PC-9 (cell line): Measurements from ENCODE around the gene DNPEP. TPM values are rescaled to one million over a fixed set of nuclear protein-coding genes. Genes with fewer than 3 reads are reported as not detected.

Experiments
- BruUV-seq: library from RNA; stranded (reverse); fragments of 400-500 nt; replicated peaks from 2 replicates; lab custom pipeline; 2021; lab: Mats Ljungman, UMichigan
- CTCF ChIA-PET: fragments of 300-600 bp; sonication (Branson Sonifier 250); formaldehyde crosslinking; loops from one replicate; lab custom pipeline; 2022; ENCODE audit warnings: antibody characterized with exemption; lab: Charles Lee
- POLR2A ChIA-PET: fragments of 300-600 bp; sonication (Branson Sonifier 250); formaldehyde crosslinking; loops from one replicate; lab custom pipeline; 2022; ENCODE audit warnings: antibody characterized with exemption; ENCODE audit not compliant: unreplicated experiment; lab: Charles Lee
- DNase-seq, 2 experiments: peaks; one replicate each; pipeline versions ENCODE4 v3.0.0 to v3.0.0-alpha.2; 2015 to 2022; ENCODE audit warnings: mixed read lengths in 1 of 2
- H2AFZ ChIP-seq: fragments of 200-600 bp; sonication (generic); 2 replicates; pipeline ENCODE4 v1.8.1; 2017; ENCODE audit warnings: antibody characterized with exemption
- H3F3A ChIP-seq: fragments of 200-600 bp; sonication (generic); 2 replicates; pipeline ENCODE4 v1.8.1; 2017; ENCODE audit warnings: antibody characterized with exemption, mild to moderate bottlenecking, low read depth; ENCODE audit not compliant: insufficient read depth
- H3K27ac ChIP-seq: fragments of 200-600 bp; sonication (generic); 2 replicates; pipeline ENCODE4 v1.6.1; 2016; ENCODE audit warnings: mixed run types
- H3K27me3 ChIP-seq: fragments of 200-600 bp; sonication (generic); 2 replicates; pipeline ENCODE4 v1.6.1; 2016; ENCODE audit warnings: low read depth, mixed run types; ENCODE audit not compliant: insufficient read depth
- H3K36me3 ChIP-seq: fragments of 200-600 bp; sonication (generic); 2 replicates; pipeline ENCODE4 v1.6.1; 2016; ENCODE audit warnings: low read depth, mixed run types
- H3K4me1 ChIP-seq: fragments of 200-600 bp; sonication (generic); replicated peaks from 2 replicates; pipeline ENCODE4 v1.6.1; 2016; ENCODE audit warnings: mixed run types; ENCODE audit not compliant: insufficient read depth
- H3K4me2 ChIP-seq: fragments of 200-600 bp; sonication (generic); 2 replicates; pipeline ENCODE4 v1.6.1; 2017; ENCODE audit warnings: mixed run types
- H3K4me3 ChIP-seq: fragments of 200-600 bp; sonication (generic); 2 replicates; pipeline ENCODE4 v1.6.1; 2016; ENCODE audit warnings: mixed run types
- H3K79me2 ChIP-seq: fragments of 200-600 bp; sonication (generic); 2 replicates; pipeline ENCODE4 v1.6.1; 2017; ENCODE audit warnings: low read depth, mixed run types
- H3K9me2 ChIP-seq: fragments of 200-600 bp; sonication (generic); 2 replicates; pipeline ENCODE4 v1.8.1; 2017; ENCODE audit warnings: mild to moderate bottlenecking; ENCODE audit not compliant: insufficient read depth
- H3K9me3 ChIP-seq: fragments of 200-600 bp; sonication (generic); 2 replicates; pipeline ENCODE4 v1.8.1; 2016; ENCODE audit warnings: low read depth; ENCODE audit not compliant: insufficient read depth
- H4K20me1 ChIP-seq: fragments of 200-600 bp; sonication (generic); 2 replicates; pipeline ENCODE4 v1.8.1; 2017; ENCODE audit not compliant: insufficient read depth
- CTCF ChIP-seq: fragments of 200-600 bp; sonication (generic); conservative IDR thresholded peaks from 2 replicates; pipeline ENCODE4 v1.6.1; 2017; ENCODE audit warnings: mixed run types, antibody characterized with exemption, mild to moderate bottlenecking, moderate library complexity
- EZH2 ChIP-seq: fragments of 200-600 bp; sonication (generic); IDR thresholded peaks from 2 replicates; pipeline ENCODE4 v1.8.0; 2017; ENCODE audit warnings: antibody characterized with exemption, low read depth
- intact Hi-C: fragments of 100-400 bp; cut with micrococcal nuclease; formaldehyde crosslinking; loops from one replicate; pipeline ENCODE4 v1.10.0; 2022; ENCODE audit not compliant: unreplicated experiment
- total RNA-seq: library from RNA; stranded (reverse); gene quantifications from 2 replicates; pipeline ENCODE4 v1.2.3, GENCODE V29; 2021

The DNPEP gene
- total RNA-seq, 1 experiment from 2014 or later: 99.1 TPM

- intact Hi-C loops: no loop called here
Measured at GRCh38 chr2:219416938-219417337, 29.2 kb upstream of the DNPEP start.

DNA sequence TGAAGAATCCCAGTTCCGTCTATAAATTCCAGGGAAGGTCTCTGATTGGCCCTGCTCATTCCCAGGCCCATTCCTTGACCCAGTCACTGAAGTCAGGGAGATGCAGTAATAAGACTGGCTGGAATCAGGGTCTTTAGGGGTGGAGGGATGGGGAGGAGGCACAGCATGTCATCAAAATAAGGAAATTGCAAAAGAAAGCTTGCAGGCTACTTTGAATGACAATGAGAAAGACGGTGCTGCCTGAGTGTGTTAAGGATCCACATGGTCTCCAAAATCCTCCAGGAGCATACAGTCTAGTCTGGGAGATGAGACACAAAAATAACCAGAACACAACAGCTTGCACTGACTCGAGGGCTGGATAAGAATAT lies 28.5 kb upstream of the DNPEP start:
- H2AFZ ChIP-seq: no peak overlapping the region
- ChIA-PET POLR2A (interaction anchor here (0.6 kb wide), 1 partner anchor 141 kb away, joined by 3 read pairs; no protein-coding TSS in a partner anchor), CTCF (interaction anchor here (0.8 kb wide), 1 partner anchor 12 kb away, joined by 3 read pairs; no protein-coding TSS in a partner anchor)
- H3K27ac ChIP-seq: no peak overlapping the region
- intact Hi-C loops: no loop called here
- H3K36me3 ChIP-seq: no peaks in the 10 kb centered on the region
- no peaks in the 10 kb centered on the region for H3K79me2 ChIP-seq
- H3K27me3 ChIP-seq: 0 out of 2 replicates have a peak, but pooled peaks cover 3% of the 10 kb centered on the region
- H3K4me1 ChIP-seq: no peaks in the 10 kb centered on the region
- DNase-seq: no peak
- no TSS peak for BruUV-seq
- no peaks in the 10 kb centered on the region for H3K9me3 ChIP-seq
- no peak overlapping the region for H3K4me3 ChIP-seq
- H4K20me1 ChIP-seq: no peaks in the 10 kb centered on the region
- H3F3A ChIP-seq: no peaks in the 10 kb centered on the region
- H3K9me2 ChIP-seq: no peaks in the 10 kb centered on the region
- no peak overlapping the region for H3K4me2 ChIP-seq
- TF ChIP-seq EZH2: no peak
- no peak for TF ChIP-seq CTCF

More at GRCh38 chr2:219416938-219417337, 29.2 kb upstream of the DNPEP start:
- ChIA-PET POLR2A (no interaction called here), CTCF (interaction anchor here (0.8 kb wide), 1 partner anchor 12 kb away, joined by 3 read pairs; no protein-coding TSS in a partner anchor)
- no peaks in the 10 kb centered on the region for H3K79me2 ChIP-seq
- H4K20me1 ChIP-seq: no peaks in the 10 kb centered on the region
- no peak overlapping the region for H3K27ac ChIP-seq
- no TSS peak for BruUV-seq
- TF ChIP-seq EZH2: no peak
- H3K4me3 ChIP-seq: no peak overlapping the region
- 0 out of 2 replicates have a peak, but pooled peaks cover 3% of the 10 kb centered on the region for H3K27me3 ChIP-seq
- no peaks in the 10 kb centered on the region for H3K4me1 ChIP-seq
- H3K36me3 ChIP-seq: no peaks in the 10 kb centered on the region
- H3K9me3 ChIP-seq: no peaks in the 10 kb centered on the region
- H3K9me2 ChIP-seq: no peaks in the 10 kb centered on the region
- H3F3A ChIP-seq: no peaks in the 10 kb centered on the region
- DNase-seq: no peak
- H2AFZ ChIP-seq: no peak overlapping the region
- no peak overlapping the region for H3K4me2 ChIP-seq

DNA sequence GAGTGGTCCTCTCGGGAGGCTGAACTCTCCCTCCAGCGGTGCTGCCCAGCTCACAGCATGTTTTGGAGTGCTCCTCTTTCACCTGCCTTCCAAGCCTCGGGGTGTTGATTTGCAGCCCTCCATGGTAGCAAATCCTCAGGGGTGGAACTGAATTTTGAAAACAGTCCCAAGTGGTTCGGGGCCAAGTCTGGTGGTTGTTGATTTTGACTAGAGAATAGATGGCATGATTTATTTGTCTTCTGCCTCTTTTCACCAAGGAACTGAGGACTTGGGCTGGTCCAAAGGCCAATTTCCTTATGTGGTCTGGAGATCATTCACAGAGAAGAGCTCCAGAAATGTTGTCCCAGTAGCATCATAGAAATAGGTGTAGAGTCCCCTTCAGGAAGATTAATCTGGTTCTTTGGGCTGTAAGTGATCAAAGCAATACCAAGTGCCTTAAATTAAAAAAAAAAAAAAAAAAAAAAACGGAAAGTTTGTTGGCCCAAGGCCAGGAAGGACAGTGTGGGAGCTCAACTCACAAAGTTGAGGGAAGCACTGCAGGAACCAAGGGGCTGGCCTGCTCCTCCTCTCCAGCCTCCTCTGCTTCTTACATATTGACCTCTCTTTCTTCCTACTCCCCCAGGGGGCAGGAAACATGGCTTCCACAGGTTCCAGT lies 28.0 kb upstream of the DNPEP start:
- ChIA-PET CTCF (no interaction called here), POLR2A (interaction anchor here (0.6 kb wide), 1 partner anchor 141 kb away, joined by 3 read pairs; no protein-coding TSS in a partner anchor)
- no TSS peak for BruUV-seq
- no peaks in the 10 kb centered on the region for H3K36me3 ChIP-seq
- H3K4me3 ChIP-seq: no peak overlapping the region
- no peak overlapping the region for H3K4me2 ChIP-seq
- H3K79me2 ChIP-seq: no peaks in the 10 kb centered on the region
- DNase-seq: no peak
- H3K27ac ChIP-seq: no peak overlapping the region
- H3K9me3 ChIP-seq: no peaks in the 10 kb centered on the region
- no peak overlapping the region for H2AFZ ChIP-seq
- intact Hi-C loops: no loop called here
- H3K27me3 ChIP-seq: 0 out of 2 replicates have a peak, but pooled peaks cover 3% of the 10 kb centered on the region
- no peaks in the 10 kb centered on the region for H3K4me1 ChIP-seq
- TF ChIP-seq EZH2 (no peak), CTCF (no peak)
- H3K9me2 ChIP-seq: no peaks in the 10 kb centered on the region
- no peaks in the 10 kb centered on the region for H4K20me1 ChIP-seq
- no peaks in the 10 kb centered on the region for H3F3A ChIP-seq
